HFFc6 (cell line): ENCODE measurements around the gene PIK3C2B. TPM values are rescaled to one million over a fixed set of nuclear protein-coding genes. Genes with fewer than 3 reads are reported as not detected.

Source experiments
- DNase-seq: peaks from one replicate; pipeline ENCODE4 v3.0.0-alpha.2; 2018
- H3K27ac Mint-ChIP-seq: 2 replicates; pipeline ENCODE4 v1.8.0; 2020; ENCODE audit warnings: mild to moderate bottlenecking, mixed read lengths
- H3K27me3 Mint-ChIP-seq: 2 replicates; pipeline ENCODE4 v1.8.0; 2021; ENCODE audit warnings: mild to moderate bottlenecking, moderate library complexity, mixed read lengths; ENCODE audit not compliant: insufficient read depth
- H3K36me3 Mint-ChIP-seq: 2 replicates; pipeline ENCODE4 v1.8.0; 2021; ENCODE audit warnings: low read depth, mixed read lengths
- H3K4me1 Mint-ChIP-seq: 2 replicates; pipeline ENCODE4 v1.8.0; 2020; ENCODE audit warnings: low read depth, mixed read lengths
- H3K4me3 Mint-ChIP-seq: 2 replicates; pipeline ENCODE4 v1.8.0; 2020; ENCODE audit warnings: mild to moderate bottlenecking, moderate library complexity, mixed read lengths
- H3K9me3 Mint-ChIP-seq: 2 replicates; pipeline ENCODE4 v1.8.0; 2020; ENCODE audit warnings: mild to moderate bottlenecking, mixed read lengths
- total RNA-seq, 6 experiments: library from RNA; stranded (reverse); fragmentation: NEBNext Ultra II Directional; extraction: Animal tissue kit (Norgen Biotek cat#: 25700); gene quantifications; 2 replicates in 1 of 6; 3 replicates in 5 of 6; pipeline ENCODE4 v1.2.3, GENCODE V29; 2021
- TF ChIP-seq, protein P1 (sequence below): fragments of 200-600 bp; sonication (generic); IDR thresholded peaks from 2 replicates; pipeline ENCODE4 v1.5.0; 2021; ENCODE audit warnings: antibody characterized with exemption, mild to moderate bottlenecking

The PIK3C2B gene
- total RNA-seq, 6 experiments from 2014 or later = 1.6 to 3.2 (median 2.0) TPM

DNA sequence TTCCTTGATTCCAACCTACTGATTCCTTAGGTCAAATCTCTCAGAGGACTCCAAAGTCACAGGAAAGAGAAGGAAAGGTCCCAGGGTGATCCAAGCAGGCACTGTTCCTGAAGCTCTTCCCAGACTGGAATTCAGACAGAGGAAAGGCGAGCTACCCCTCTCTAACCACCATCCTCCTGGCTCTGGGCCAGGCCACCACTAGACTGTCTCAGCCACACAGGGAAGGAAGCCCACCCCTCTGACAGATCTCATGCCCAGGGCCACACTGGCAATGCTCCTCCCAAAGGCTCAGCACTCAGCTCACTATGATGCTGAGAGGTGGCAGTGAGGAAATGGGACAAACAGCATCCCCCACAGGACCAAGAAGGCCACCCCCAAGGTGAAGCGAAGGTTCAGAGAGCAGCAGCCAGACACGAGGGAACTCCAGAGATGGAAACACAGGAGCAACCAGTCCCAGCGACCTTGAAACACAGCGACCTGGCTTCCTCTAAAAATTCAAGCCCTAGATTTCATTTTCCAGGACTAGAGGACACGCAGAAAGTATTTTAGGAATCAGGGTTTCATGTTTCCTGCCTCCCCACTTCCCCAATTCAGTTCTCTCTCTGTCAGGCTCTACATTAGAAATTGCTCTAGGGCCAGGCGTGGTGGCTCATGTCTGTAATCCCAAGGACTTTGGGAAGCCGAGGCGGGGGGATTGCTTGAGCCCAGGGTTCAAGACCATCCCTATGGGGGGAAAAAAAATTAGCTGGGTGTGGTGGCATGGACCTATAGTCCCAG is 18.8 kb downstream of the PIK3C2B start:
- H3K27ac Mint-ChIP-seq = no peak overlapping the region
- H3K36me3 Mint-ChIP-seq = no peaks in the 10 kb centered on the region
- no peak for DNase-seq
- peaks cover 7% of the 10 kb centered on the region for H3K4me1 Mint-ChIP-seq
- H3K27me3 Mint-ChIP-seq = peaks cover 19% of the 10 kb centered on the region
- H3K9me3 Mint-ChIP-seq = no peaks in the 10 kb centered on the region
- no peak overlapping the region for H3K4me3 Mint-ChIP-seq
- TF ChIP-seq, protein P1, sequence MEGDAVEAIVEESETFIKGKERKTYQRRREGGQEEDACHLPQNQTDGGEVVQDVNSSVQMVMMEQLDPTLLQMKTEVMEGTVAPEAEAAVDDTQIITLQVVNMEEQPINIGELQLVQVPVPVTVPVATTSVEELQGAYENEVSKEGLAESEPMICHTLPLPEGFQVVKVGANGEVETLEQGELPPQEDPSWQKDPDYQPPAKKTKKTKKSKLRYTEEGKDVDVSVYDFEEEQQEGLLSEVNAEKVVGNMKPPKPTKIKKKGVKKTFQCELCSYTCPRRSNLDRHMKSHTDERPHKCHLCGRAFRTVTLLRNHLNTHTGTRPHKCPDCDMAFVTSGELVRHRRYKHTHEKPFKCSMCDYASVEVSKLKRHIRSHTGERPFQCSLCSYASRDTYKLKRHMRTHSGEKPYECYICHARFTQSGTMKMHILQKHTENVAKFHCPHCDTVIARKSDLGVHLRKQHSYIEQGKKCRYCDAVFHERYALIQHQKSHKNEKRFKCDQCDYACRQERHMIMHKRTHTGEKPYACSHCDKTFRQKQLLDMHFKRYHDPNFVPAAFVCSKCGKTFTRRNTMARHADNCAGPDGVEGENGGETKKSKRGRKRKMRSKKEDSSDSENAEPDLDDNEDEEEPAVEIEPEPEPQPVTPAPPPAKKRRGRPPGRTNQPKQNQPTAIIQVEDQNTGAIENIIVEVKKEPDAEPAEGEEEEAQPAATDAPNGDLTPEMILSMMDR = no peak

- no peak overlapping the region for H3K4me3 Mint-ChIP-seq
- TF ChIP-seq, protein P1 = no peak
- DNase-seq = no peak
- H3K9me3 Mint-ChIP-seq = no peaks in the 10 kb centered on the region
- H3K27ac Mint-ChIP-seq = no peak overlapping the region
- peaks cover 17% of the 10 kb centered on the region for H3K27me3 Mint-ChIP-seq
- no peaks in the 10 kb centered on the region for H3K36me3 Mint-ChIP-seq
- peaks cover 7% of the 10 kb centered on the region for H3K4me1 Mint-ChIP-seq
Measured at GRCh38 chr1:204473400-204473965, 21.1 kb downstream of the PIK3C2B start.

DNA sequence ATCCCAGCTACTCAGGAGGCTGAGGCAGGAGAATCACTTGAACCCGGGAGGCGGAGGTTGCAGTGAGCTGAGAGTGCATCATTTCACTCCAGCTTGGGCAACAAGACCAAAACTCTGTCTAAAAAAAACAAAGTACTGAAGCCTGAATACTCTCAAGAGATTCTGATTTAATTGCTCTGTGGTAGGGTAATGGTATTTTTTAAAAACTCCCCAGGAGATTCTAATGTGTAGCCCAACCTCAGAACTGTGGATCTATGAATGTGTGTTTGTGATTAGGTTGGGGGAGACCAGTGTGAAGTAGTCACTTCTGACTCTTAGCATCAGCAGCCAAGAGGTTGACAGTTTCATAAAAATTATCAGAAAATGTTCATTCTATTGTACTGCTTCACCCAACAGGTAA is 21.9 kb downstream of the PIK3C2B start:
- H3K27me3 Mint-ChIP-seq = peaks cover 17% of the 10 kb centered on the region
- no peak for DNase-seq
- no peaks in the 10 kb centered on the region for H3K36me3 Mint-ChIP-seq

GRCh38 chr1:204471687-204472086 is 22.9 kb downstream of the PIK3C2B start:
- Mint-ChIP-seq H3K36me3 (no peaks in the 10 kb centered on the region), H3K4me1 (no peaks in the 10 kb centered on the region), H3K27ac (no peak overlapping the region)

More for the DNA sequence above, 21.9 kb downstream of the PIK3C2B start:
- Mint-ChIP-seq H3K4me3 (no peak overlapping the region), H3K4me1 (peaks cover 7% of the 10 kb centered on the region), H3K9me3 (no peaks in the 10 kb centered on the region), H3K27ac (no peak overlapping the region)
- TF ChIP-seq, protein P1 = no peak

DNA sequence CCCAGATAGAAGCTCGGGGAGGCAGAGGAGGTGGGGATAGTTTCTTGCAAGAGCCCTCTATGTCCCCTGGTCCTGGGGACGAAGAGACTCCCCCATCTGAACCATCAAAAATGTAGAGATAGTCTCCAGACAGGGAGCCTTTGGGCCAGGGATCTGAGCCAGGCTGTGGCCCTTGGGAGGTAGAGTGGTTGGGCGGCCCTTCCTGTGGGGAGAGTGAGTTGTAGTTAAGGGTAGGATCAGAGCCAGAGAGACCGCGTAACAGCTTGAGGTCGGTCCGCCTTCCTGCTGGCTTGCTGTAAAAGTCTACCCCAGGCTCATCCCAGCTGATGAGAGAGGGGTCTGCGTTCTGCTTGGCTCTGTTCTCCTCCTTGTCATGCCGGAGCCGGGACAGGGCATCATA is 25.3 kb downstream of the PIK3C2B start:
- TF ChIP-seq, protein P1 = no peak
- Mint-ChIP-seq H3K4me3 (no peak overlapping the region), H3K27me3 (peaks cover 12% of the 10 kb centered on the region), H3K27ac (no peak overlapping the region), H3K4me1 (no peaks in the 10 kb centered on the region), H3K36me3 (no peaks in the 10 kb centered on the region), H3K9me3 (no peaks in the 10 kb centered on the region)
- no peak for DNase-seq

More at GRCh38 chr1:204471687-204472086, 22.9 kb downstream of the PIK3C2B start:
- no peak for DNase-seq
- Mint-ChIP-seq H3K9me3 (no peaks in the 10 kb centered on the region), H3K4me3 (no peak overlapping the region), H3K27me3 (peaks cover 10% of the 10 kb centered on the region)
- TF ChIP-seq, protein P1 = no peak
